ENCODE results near the gene CYBA.

DNA sequence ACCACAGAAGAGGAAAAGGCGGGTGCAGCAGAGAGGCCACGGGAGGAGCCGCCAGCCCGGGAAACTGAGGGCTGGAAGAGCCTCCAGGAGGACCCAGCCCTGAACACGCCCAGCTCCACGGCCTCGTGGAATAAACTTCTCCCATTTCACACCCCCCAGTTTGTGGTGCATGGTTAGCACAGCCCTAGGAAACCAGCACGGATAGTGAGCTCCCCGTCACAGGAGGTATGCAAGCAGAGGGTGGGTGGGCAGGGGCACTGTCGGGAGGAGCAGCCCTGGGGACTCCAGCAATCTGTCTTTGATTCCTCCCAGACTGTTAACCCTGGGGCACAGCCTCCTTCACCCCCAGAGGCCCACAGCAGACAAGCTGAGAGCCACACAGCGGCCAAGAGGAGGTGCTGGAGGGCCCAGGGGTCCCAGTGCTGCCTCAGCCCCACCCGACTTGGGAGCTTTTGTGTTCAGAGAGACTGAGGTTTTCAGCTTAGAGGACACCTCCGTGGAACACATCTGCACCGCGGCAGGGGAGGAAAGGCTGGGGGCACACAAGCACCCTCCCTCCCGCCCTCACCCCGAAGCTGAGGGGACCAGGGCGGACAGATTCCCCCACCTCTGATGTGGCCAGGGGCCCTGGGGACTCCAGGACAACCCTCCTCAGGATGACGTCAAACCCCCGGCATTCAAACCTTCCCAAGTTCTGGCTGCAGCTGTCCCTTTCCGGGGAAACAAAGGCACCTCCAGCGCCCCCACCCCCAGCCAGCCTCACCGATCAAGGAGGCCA lies 14.2 kb downstream of the CYBA start:
- TF ChIP-seq POLR2A (IDR thresholded peaks at IDR 0.05), result no peak
- no peak for TF ChIP-seq POLR2AphosphoS5 (IDR thresholded peaks at IDR 0.05)

All from breast epithelium (tissue), 3 donors.